B cell (primary cell): Measurements from ENCODE around the gene RPTOR.

ENCODE experiments used
- EZH2 ChIP-seq: IDR thresholded peaks from 2 replicates; pipeline ENCODE4 v1.6.1; 2012; ENCODE audit warnings: borderline replicate concordance, low read depth, mild to moderate bottlenecking, moderate library complexity, low read length; ENCODE audit not compliant: insufficient read depth, poor library complexity, severe bottlenecking
- TF ChIP-seq, protein P1 (sequence below): fragments of 200-600 bp; IDR thresholded peaks from one replicate; pipeline ENCODE4 v1.8.0; 2022; ENCODE audit warnings: antibody characterized with exemption, mild to moderate bottlenecking

DNA sequence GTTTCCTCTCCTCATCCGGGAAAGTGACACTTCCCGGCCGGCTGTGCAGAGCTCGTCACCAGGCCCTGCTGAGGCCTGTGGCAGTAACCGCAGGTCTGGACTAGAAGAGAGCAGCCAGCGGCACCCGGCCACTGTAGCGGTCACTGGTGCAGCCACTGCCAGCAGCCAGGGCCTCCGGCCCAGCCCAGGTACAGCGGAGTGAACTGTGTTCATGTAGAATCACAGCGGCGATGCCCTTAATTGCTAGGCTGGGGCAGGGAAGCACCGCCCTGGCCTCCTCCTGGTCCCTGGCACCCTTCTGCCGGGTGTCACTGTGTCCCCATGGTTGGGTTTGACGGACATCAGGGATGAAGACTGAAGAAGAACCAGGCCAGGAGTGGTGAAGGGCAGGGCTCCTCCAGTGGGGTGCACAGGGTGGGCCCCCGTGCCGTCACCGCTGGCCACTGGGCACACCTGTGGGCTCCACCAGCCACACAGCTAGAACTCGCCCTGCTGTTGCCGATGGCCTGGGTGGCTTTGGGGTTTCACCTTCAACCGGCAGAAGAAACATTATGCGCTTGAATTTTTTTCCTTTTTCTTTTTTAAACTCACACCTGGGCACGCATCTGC is 281.8 kb downstream of the RPTOR start:
- no peak for TF ChIP-seq EZH2
- TF ChIP-seq, protein P1, sequence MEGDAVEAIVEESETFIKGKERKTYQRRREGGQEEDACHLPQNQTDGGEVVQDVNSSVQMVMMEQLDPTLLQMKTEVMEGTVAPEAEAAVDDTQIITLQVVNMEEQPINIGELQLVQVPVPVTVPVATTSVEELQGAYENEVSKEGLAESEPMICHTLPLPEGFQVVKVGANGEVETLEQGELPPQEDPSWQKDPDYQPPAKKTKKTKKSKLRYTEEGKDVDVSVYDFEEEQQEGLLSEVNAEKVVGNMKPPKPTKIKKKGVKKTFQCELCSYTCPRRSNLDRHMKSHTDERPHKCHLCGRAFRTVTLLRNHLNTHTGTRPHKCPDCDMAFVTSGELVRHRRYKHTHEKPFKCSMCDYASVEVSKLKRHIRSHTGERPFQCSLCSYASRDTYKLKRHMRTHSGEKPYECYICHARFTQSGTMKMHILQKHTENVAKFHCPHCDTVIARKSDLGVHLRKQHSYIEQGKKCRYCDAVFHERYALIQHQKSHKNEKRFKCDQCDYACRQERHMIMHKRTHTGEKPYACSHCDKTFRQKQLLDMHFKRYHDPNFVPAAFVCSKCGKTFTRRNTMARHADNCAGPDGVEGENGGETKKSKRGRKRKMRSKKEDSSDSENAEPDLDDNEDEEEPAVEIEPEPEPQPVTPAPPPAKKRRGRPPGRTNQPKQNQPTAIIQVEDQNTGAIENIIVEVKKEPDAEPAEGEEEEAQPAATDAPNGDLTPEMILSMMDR: no peak
